AG04449 (cell line): ENCODE measurements around the gene NHERF2.

Source experiments
- CTCF ChIA-PET: fragments of 350-600 bp; formaldehyde crosslinking; extraction: SDS; loops from one replicate; lab custom pipeline; 2021; ENCODE audit warnings: antibody characterized with exemption; lab: Yijun Ruan, JAX
- POLR2A ChIA-PET: fragments of 400-600, 350-600 bp; formaldehyde crosslinking; extraction: SDS; loops from one replicate; lab custom pipeline; 2020; ENCODE audit warnings: antibody characterized with exemption, inconsistent platforms; lab: Yijun Ruan, JAX
- DNase-seq: peaks from one replicate; pipeline ENCODE4 v3.0.0-alpha.2; 2010; ENCODE audit warnings: low read depth, low spot score
- H3K4me3 ChIP-seq: 2 replicates; pipeline ENCODE4 v1.5.1; 2011; ENCODE audit warnings: low read depth, mild to moderate bottlenecking, control low read depth, low read length
- CTCF ChIP-seq: IDR thresholded peaks from one replicate; pipeline ENCODE4 v1.5.1; 2011; ENCODE audit warnings: mild to moderate bottlenecking, moderate library complexity, low read length, control low read depth, inconsistent platforms; ENCODE audit not compliant: insufficient read depth; ENCODE audit errors: missing control alignments

NHERF2 gene

GRCh38 chr16:2079991-2080390 lies 53.3 kb downstream of the NHERF2 start:
- POLR2A ChIA-PET = no interaction called here

GRCh38 chr16:2081201-2082084 lies 54.7 kb downstream of the NHERF2 start:
- DNase-seq = no peak
- ChIA-PET POLR2A (no interaction called here), CTCF (interaction anchor here (1.0 kb wide), 3 partner anchors 26 to 59 kb away, joined by 3 read pairs; no protein-coding TSS in a partner anchor)
- no peak overlapping the region for H3K4me3 ChIP-seq
- no peak for TF ChIP-seq CTCF

More at GRCh38 chr16:2079991-2080390, 53.3 kb downstream of the NHERF2 start:
- CTCF ChIA-PET = interaction anchor here (1.3 to 1.6 kb wide), 3 partner anchors 34 to 76 kb away, joined by 3 to 7 read pairs (median 4); no protein-coding TSS in a partner anchor
- no peak overlapping the region for H3K4me3 ChIP-seq
- DNase-seq = no peak
- no peak for TF ChIP-seq CTCF

GRCh38 chr16:2082171-2082982 lies 55.7 kb downstream of the NHERF2 start:
- DNase-seq = no peak
- ChIA-PET CTCF (interaction anchor here (1.0 kb wide), 2 partner anchors 27 to 60 kb away, joined by 3 read pairs; no protein-coding TSS in a partner anchor), POLR2A (no interaction called here)
- H3K4me3 ChIP-seq = no peak overlapping the region
- no peak for TF ChIP-seq CTCF

GRCh38 chr16:2082983-2083364 lies 56.3 kb downstream of the NHERF2 start:
- TF ChIP-seq CTCF = no peak
- no peak for DNase-seq
- CTCF ChIA-PET = interaction anchor here (1.0 kb wide), 1 partner anchor 61 kb away, joined by 3 read pairs; no protein-coding TSS in a partner anchor
- H3K4me3 ChIP-seq = no peak overlapping the region
- POLR2A ChIA-PET = no interaction called here

- no peak overlapping the region for H3K4me3 ChIP-seq
- TF ChIP-seq CTCF = no peak
- CTCF ChIA-PET = interaction anchor here (1.0 kb wide), 1 partner anchor 61 kb away, joined by 3 read pairs; no protein-coding TSS in a partner anchor
- POLR2A ChIA-PET = no interaction called here
- DNase-seq = no peak
Observed at GRCh38 chr16:2083409-2083808, 56.7 kb downstream of the NHERF2 start.
